ENCODE data around the gene ACER3. TPM values are rescaled to one million over a fixed set of nuclear protein-coding genes. Genes with fewer than 3 reads are reported as not detected.

The ACER3 gene
- polyA plus RNA-seq, 3 donors = 22.9 to 45.4 (median 23.6) TPM

GRCh38 chr11:76857781-76858410, 2.8 kb upstream of the ACER3 start:
- Histone ChIP-seq H3K79me2 (ENCODE audit: insufficient read depth, low read length) (peaks cover 24% of the 10 kb centered on the region), H3K9ac (ENCODE audit: insufficient read depth, low read length, poor library complexity, severe bottlenecking) (no peak overlapping the region), H3K9me3 (replicated peaks in 1 of 2; ENCODE audit: control insufficient read depth in 1 of 2, insufficient read depth in 1 of 2, low read length in 2 of 2) (no peaks in the 10 kb centered on the region), H3K4me2 (replicated peaks; ENCODE audit: extremely low read depth, low read length, poor library complexity, severe bottlenecking) (peak overlapping the region; percentile 59), H4K20me1 (ENCODE audit: insufficient read depth, low read length) (peaks cover 19% of the 10 kb centered on the region), H3K4me3 (replicated peaks in 1 of 3; ENCODE audit: low read depth in 2 of 3, low read length in 3 of 3) (peak overlapping the region in 1 of 3 experiments; percentile 52), H3K36me3 (replicated peaks in 1 of 2; ENCODE audit: control insufficient read depth in 1 of 2, insufficient read depth in 2 of 2, low read length in 2 of 2) (no peaks in the 10 kb centered on the region), H3K27me3 (ENCODE audit: control insufficient read depth in 2 of 2, insufficient read depth in 2 of 2, low read length in 2 of 2) (no peaks in the 10 kb centered on the region), H3K27ac (ENCODE audit: low read depth in 1 of 2, low read length in 2 of 2) (peak overlapping the region; percentile 89 to 90), H3K4me1 (ENCODE audit: control insufficient read depth in 1 of 2, insufficient read depth in 2 of 2, low read length in 2 of 2) (peaks cover 74 to 80% of the 10 kb centered on the region in 2 donors), H2AFZ (ENCODE audit: insufficient read depth, low read depth, low read length, poor library complexity, severe bottlenecking) (no peak overlapping the region)
- TF ChIP-seq CTCF (IDR thresholded peaks at IDR 0.05) = no peak
- peaks cover 0 to 3% of the 10 kb centered on the region in 2 donors for H3K36me3 Mint-ChIP-seq
- H3K9me3 Mint-ChIP-seq = no peaks in the 10 kb centered on the region
- intact Hi-C loops (cut with micrococcal nuclease) = no loop called here
- no peaks in the 10 kb centered on the region for H3K27me3 Mint-ChIP-seq (ENCODE audit: low read depth in 3 of 3)
- peaks cover 67% of the 10 kb centered on the region for H3K4me1 Mint-ChIP-seq
- H3K4me3 Mint-ChIP-seq = peak overlapping the region in 1 of 2 donors; percentile 61
- no CpG with 5 or more reads among the region's 6 CpGs for WGBS (ENCODE audit: insufficient coverage)
- peak; percentile 74 to 94 (median 86) for DNase-seq
- H3K27ac Mint-ChIP-seq = peak overlapping the region; percentile 88 to 97 (median 89)

GRCh38 chr11:76859708-76860227, 950 bp upstream of the ACER3 start:
- Mint-ChIP-seq H3K4me1 (peaks cover 74% of the 10 kb centered on the region), H3K36me3 (peaks cover 0 to 6% of the 10 kb centered on the region in 2 donors), H3K27ac (peak overlapping the region; percentile 86 to 97 (median 92)), H3K4me3 (peak overlapping the region in 1 of 2 donors; percentile 2), H3K27me3 (ENCODE audit: low read depth in 3 of 3) (no peaks in the 10 kb centered on the region), H3K9me3 (no peaks in the 10 kb centered on the region)
- Histone ChIP-seq H3K4me3 (replicated peaks in 1 of 3; ENCODE audit: low read depth in 2 of 3, low read length in 3 of 3) (peak overlapping the region in 1 of 3 experiments; percentile 97), H3K4me2 (replicated peaks; ENCODE audit: extremely low read depth, low read length, poor library complexity, severe bottlenecking) (peak overlapping the region; percentile 90), H3K79me2 (ENCODE audit: insufficient read depth, low read length) (peaks cover 39% of the 10 kb centered on the region), H3K36me3 (replicated peaks in 1 of 2; ENCODE audit: control insufficient read depth in 1 of 2, insufficient read depth in 2 of 2, low read length in 2 of 2) (no peaks in the 10 kb centered on the region), H3K27me3 (ENCODE audit: control insufficient read depth in 2 of 2, insufficient read depth in 2 of 2, low read length in 2 of 2) (no peaks in the 10 kb centered on the region), H4K20me1 (ENCODE audit: insufficient read depth, low read length) (peaks cover 34% of the 10 kb centered on the region), H3K9ac (ENCODE audit: insufficient read depth, low read length, poor library complexity, severe bottlenecking) (no peak overlapping the region), H3K9me3 (replicated peaks in 1 of 2; ENCODE audit: control insufficient read depth in 1 of 2, insufficient read depth in 1 of 2, low read length in 2 of 2) (no peaks in the 10 kb centered on the region), H3K27ac (ENCODE audit: low read depth in 1 of 2, low read length in 2 of 2) (peak overlapping the region; percentile 51 to 93), H2AFZ (ENCODE audit: insufficient read depth, low read depth, low read length, poor library complexity, severe bottlenecking) (no peak overlapping the region), H3K4me1 (ENCODE audit: control insufficient read depth in 1 of 2, insufficient read depth in 2 of 2, low read length in 2 of 2) (peaks cover 79 to 89% of the 10 kb centered on the region in 2 donors)
- DNase-seq = no peak
- WGBS (ENCODE audit: insufficient coverage) = 97% methylated on average over 7 of the region's 14 CpGs
- intact Hi-C loops (cut with micrococcal nuclease) = loop anchor here (5.0 to 10.0 kb wide), 2 partner anchors 37 to 45 kb away; no protein-coding TSS in a partner anchor
- TF ChIP-seq CTCF (IDR thresholded peaks at IDR 0.05) = no peak

Data from CD14-positive monocyte (primary cell).